Type B pancreatic cell (in vitro differentiated cells): ENCODE results near the gene TAC4. TPM values are rescaled to one million over a fixed set of nuclear protein-coding genes. Genes with fewer than 3 reads are reported as not detected.
A peak's percentile ranks its signal among the peaks of the same experiment; 100 is the strongest.

ENCODE experiments used
- DNase-seq: peaks from one replicate; pipeline ENCODE4 v3.0.0; 2021; ENCODE audit warnings: mixed read lengths; ENCODE audit not compliant: unreplicated experiment; ENCODE audit errors: extremely low spot score
- H3K27ac Mint-ChIP-seq: 2 replicates; pipeline ENCODE4 v1.8.0; 2021; ENCODE audit warnings: mild to moderate bottlenecking, mixed read lengths
- H3K27me3 Mint-ChIP-seq: 2 replicates; pipeline ENCODE4 v1.8.0; 2021; ENCODE audit warnings: mixed read lengths
- H3K36me3 Mint-ChIP-seq: 2 replicates; pipeline ENCODE4 v1.8.0; 2021; ENCODE audit warnings: mixed read lengths
- H3K4me1 Mint-ChIP-seq: one replicate; pipeline ENCODE4 v1.8.0; 2021; ENCODE audit warnings: mixed read lengths; ENCODE audit not compliant: unreplicated experiment
- H3K4me3 Mint-ChIP-seq: 2 replicates; pipeline ENCODE4 v1.8.0; 2021; ENCODE audit warnings: mild to moderate bottlenecking, mixed read lengths
- H3K9me3 Mint-ChIP-seq: 2 replicates; pipeline ENCODE4 v1.8.0; 2021; ENCODE audit warnings: mixed read lengths
- total RNA-seq: library from RNA; stranded (reverse); gene quantifications from 2 replicates; pipeline ENCODE4 v1.2.1, GENCODE V29; 2021; ENCODE audit warnings: low replicate concordance
- TF ChIP-seq, protein P1 (sequence below): fragments of 200-600 bp; sonication (generic); conservative IDR thresholded peaks from 2 replicates; pipeline ENCODE4 v1.5.0; 2021; ENCODE audit warnings: antibody characterized with exemption, mild to moderate bottlenecking

Gene TAC4
- total RNA-seq, 1 donor from 2014 or later = not detected

GRCh38 chr17:49866882-49867413 lies 19.1 kb upstream of the TAC4 start:
- H3K4me3 Mint-ChIP-seq = no peak overlapping the region
- H3K27ac Mint-ChIP-seq = no peak overlapping the region
- peaks cover 27% of the 10 kb centered on the region for H3K4me1 Mint-ChIP-seq
- peaks cover 8% of the 10 kb centered on the region for H3K27me3 Mint-ChIP-seq
- no peak for DNase-seq
- no peaks in the 10 kb centered on the region for H3K36me3 Mint-ChIP-seq
- no peaks in the 10 kb centered on the region for H3K9me3 Mint-ChIP-seq
- TF ChIP-seq, protein P1, sequence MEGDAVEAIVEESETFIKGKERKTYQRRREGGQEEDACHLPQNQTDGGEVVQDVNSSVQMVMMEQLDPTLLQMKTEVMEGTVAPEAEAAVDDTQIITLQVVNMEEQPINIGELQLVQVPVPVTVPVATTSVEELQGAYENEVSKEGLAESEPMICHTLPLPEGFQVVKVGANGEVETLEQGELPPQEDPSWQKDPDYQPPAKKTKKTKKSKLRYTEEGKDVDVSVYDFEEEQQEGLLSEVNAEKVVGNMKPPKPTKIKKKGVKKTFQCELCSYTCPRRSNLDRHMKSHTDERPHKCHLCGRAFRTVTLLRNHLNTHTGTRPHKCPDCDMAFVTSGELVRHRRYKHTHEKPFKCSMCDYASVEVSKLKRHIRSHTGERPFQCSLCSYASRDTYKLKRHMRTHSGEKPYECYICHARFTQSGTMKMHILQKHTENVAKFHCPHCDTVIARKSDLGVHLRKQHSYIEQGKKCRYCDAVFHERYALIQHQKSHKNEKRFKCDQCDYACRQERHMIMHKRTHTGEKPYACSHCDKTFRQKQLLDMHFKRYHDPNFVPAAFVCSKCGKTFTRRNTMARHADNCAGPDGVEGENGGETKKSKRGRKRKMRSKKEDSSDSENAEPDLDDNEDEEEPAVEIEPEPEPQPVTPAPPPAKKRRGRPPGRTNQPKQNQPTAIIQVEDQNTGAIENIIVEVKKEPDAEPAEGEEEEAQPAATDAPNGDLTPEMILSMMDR = no peak

DNA sequence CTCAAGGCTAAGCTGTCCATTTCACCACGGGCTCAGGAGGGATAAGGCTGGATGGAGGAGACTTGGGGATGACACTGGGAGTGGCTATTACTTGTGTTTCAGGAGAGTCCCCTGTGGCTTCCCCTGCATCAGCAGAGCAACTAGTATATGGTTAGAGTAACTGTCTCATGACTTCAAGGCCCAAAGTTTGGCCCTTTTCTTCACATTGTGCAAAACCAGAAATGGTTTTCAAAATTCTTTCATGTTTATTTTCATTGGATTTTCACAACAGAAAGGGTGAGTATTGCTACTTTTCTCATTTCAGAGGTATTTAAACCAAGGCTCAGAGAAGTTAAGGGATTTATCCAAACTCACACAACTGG lies 18.1 kb upstream of the TAC4 start:
- Mint-ChIP-seq H3K9me3 (no peaks in the 10 kb centered on the region), H3K36me3 (no peaks in the 10 kb centered on the region), H3K27me3 (peaks cover 11% of the 10 kb centered on the region), H3K4me1 (peaks cover 30% of the 10 kb centered on the region), H3K4me3 (no peak overlapping the region), H3K27ac (peak overlapping the region; percentile 23)
- DNase-seq = no peak
- TF ChIP-seq, protein P1 = no peak

- no peak overlapping the region for H3K27ac Mint-ChIP-seq
- no peak overlapping the region for H3K4me3 Mint-ChIP-seq
- no peaks in the 10 kb centered on the region for H3K9me3 Mint-ChIP-seq
- H3K4me1 Mint-ChIP-seq = peaks cover 27% of the 10 kb centered on the region
- TF ChIP-seq, protein P1 = no peak
- peaks cover 13% of the 10 kb centered on the region for H3K27me3 Mint-ChIP-seq
- H3K36me3 Mint-ChIP-seq = no peaks in the 10 kb centered on the region
- DNase-seq = no peak
Observed at GRCh38 chr17:49862781-49863331, 15.0 kb upstream of the TAC4 start.

DNA sequence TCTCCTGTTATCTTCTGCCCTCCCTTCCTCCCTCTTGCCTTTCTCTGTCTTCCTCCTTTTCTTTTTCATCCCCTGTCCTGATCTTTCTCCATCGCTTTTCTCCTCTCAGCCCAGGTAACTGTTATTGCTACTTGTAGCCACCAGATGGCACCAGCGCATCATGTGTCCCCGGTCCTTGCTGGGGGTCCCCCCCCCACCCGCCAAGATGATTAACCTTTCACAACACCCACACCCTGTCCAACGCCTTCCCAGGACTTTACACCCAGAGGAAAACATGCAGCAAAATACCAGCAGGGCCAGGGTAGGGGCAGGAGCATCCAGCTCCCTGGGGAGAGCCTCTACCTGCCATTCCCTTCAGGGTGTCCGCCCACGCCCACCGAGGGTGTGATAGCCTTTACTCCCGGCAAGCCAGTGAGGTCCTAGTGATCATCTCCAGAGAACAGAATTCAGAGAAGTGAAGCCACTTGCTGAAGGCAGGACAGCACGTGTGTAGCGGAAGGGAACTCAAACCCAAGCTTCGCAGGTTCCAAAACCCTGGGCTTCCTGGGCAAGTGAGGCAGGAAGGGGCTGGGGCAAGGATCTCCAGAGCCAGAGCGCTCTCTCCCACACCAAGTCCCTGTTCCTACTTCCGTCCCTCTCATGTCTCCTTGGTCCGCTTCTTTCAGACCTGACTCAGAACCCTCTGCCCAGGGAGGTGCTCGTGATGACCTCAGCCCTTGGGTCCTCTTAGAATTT lies 13.4 kb upstream of the TAC4 start:
- no peaks in the 10 kb centered on the region for H3K36me3 Mint-ChIP-seq
- DNase-seq = no peak
- no peak overlapping the region for H3K4me3 Mint-ChIP-seq
- no peaks in the 10 kb centered on the region for H3K9me3 Mint-ChIP-seq
- no peak overlapping the region for H3K27ac Mint-ChIP-seq
- H3K4me1 Mint-ChIP-seq = peaks cover 27% of the 10 kb centered on the region
- TF ChIP-seq, protein P1 = peak; percentile 98
- peaks cover 12% of the 10 kb centered on the region for H3K27me3 Mint-ChIP-seq

- Mint-ChIP-seq H3K27me3 (peaks cover 18% of the 10 kb centered on the region), H3K4me1 (peaks cover 19% of the 10 kb centered on the region), H3K4me3 (no peak overlapping the region), H3K9me3 (no peaks in the 10 kb centered on the region), H3K36me3 (no peaks in the 10 kb centered on the region), H3K27ac (no peak overlapping the region)
- TF ChIP-seq, protein P1 = no peak
- DNase-seq = no peak
Observed at GRCh38 chr17:49859991-49860953, 12.4 kb upstream of the TAC4 start.
